Right renal pelvis (tissue), 4 donors: ENCODE measurements around the gene FAM228B. TPM values are rescaled to one million over a fixed set of nuclear protein-coding genes. Genes with fewer than 3 reads are reported as not detected.
A peak's percentile ranks its signal among the peaks of the same experiment; 100 is the strongest.

Source experiments
- DNase-seq, 4 donors: peaks; one replicate each; pipeline ENCODE4 v3.0.0-alpha.2; 2013; ENCODE audit warnings: low read depth in 4 of 4, low spot score in 3 of 4, missing footprints in 1 of 4
- polyA plus RNA-seq, 4 donors: library from polyadenylated mRNA; unstranded; fragments of 120-200 nt; gene quantifications; one replicate each; pipeline ENCODE4 v1.2.1, GENCODE V29; 2013; ENCODE audit not compliant: insufficient read length in 4 of 4

FAM228B gene
- polyA plus RNA-seq, 4 donors, result 21.6 to 33.0 (median 29.3) TPM

DNA sequence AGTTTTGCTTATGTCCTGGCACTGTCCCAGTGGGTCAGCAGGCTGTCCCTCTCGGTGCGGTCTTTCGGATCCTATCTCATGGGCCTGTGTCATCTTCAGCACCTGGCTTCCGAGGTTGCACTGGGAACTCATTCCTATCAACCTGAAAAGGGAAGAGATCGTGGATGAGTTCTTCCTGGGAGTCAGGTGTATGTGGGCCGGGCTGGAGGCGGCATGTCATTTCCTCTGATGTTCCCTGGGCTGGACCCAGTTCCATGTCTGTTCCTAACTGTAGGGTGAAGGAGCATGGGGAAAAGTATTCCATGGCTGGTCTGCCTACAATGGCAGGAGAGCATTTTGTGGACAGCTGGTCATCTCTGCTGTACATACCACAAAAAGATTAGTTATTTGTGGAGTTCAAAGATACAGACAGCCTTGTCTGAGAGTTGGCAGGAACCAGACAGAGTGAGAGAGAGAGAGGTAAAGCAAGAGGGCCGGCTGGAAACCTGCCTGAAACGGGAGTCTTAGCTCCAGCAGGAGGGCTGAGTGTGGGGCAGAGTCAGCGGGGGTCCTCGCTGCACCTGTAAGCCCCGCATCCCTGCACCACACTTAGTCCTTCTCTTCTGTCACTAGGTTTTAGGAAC, 76.8 kb downstream of the FAM228B start:
- no peak for DNase-seq

DNA sequence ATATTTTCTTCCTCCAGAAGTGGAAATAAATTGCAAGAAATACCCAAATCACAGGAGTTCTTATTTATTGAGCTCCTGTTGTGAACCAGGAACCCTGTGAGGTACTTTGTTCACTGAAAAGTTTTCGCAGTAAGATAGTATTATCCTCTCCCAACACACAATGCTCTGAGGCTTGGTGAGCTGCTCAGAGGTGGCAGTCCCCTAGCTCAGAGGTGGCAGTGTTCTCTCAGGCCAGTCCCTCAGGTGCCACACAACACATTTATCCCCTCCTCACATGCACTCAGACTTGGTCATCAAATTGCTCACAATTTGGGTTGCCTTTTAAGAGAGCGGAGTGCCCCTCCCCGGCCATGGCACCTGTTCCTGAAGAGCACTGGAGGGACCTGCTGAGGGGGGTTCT, 77.5 kb downstream of the FAM228B start:
- no peak for DNase-seq

DNA sequence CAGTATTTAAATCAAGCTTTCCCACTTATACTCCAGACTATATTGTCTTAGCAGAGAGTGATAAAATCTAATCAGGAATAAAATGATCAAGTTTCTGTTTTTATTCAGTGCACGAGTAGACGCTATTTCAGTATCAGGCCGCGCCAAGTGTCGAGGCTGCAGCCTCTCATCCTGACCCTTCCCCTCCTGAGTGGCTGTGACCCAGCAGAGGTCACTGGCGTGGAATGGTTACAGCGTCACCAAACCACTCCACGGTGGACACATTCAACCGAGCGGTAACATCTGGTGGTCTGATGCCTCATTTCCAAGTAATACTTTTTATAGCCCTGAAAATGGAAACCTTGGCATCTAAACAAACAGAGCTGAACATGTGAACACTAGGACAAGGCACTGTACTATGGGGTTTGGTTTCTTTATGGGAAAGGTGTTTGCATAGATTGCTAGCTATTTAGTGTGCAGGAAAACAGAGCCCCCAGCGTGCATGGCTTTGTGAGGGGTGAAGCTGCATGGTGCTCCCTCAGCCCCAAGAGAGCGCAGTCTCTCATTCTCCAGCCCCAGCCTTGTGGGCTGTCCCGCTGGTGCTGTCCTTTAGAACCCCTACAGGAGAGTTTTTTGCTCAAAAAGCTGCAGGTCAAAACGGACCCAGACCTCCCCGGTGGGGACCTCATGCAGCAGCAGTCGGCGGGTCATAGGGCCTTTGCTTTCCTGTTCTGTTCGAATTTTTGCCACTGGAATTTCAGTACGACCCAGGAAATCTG, 79.9 kb downstream of the FAM228B start:
- peak in 2 of 4 donors; percentile 1 to 10 for DNase-seq

DNA sequence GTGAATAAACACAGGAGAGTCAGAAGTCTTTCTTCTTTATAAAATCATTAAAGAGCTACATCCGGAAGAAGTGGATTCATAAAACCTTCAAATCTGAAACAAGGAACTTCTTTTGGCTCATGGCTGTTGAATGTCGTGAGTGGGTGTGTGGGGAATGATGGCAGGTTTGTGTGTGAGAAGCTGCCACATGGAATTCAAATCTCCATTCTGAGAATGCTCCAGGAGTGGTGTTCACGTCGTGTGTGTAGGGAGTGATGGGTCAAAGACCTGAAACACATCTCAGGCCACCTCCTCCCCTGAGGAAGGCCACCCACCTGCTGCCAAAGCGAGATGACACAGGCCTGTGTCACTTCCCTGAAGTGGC, 80.5 kb downstream of the FAM228B start:
- DNase-seq, result no peak

DNA sequence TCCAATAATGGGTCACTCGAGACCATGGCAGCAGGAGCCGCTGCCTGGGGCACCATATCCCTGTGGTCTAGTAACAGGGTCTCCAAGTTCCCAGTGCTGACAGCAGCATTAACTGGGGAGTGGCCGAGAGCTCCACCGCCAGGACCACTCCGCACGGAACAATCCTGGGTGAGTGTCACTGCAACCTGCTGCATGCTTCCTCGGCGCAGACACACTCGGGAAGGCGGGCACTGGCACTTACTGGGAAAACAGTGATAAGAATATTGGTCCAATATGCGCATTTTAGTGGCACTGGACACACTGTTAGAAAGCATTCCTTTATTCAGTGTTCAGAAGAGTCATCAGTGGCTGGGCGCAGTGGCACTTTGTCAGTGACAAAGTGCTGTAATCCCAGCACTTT, 81.2 kb downstream of the FAM228B start:
- no peak for DNase-seq

DNA sequence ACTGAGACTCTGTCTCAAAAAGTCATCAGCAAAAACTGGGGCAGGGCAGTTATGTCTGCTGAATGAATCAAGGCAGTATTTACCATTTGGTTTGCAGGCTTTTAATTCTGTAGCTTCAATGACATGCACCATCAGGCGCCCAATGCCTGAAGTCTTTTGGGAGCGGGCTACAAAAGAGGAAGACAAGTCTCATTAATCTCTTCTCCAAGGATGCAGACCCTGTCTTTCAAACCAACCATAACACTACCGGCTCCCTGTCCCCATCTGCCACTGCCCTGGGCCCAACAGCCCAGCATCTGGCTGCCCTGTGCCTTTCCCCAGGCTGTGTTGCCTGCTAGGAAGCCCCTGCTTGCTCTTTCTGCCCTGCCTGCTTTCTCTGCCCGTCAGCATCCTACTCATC, 81.9 kb downstream of the FAM228B start:
- DNase-seq, result no peak

DNA sequence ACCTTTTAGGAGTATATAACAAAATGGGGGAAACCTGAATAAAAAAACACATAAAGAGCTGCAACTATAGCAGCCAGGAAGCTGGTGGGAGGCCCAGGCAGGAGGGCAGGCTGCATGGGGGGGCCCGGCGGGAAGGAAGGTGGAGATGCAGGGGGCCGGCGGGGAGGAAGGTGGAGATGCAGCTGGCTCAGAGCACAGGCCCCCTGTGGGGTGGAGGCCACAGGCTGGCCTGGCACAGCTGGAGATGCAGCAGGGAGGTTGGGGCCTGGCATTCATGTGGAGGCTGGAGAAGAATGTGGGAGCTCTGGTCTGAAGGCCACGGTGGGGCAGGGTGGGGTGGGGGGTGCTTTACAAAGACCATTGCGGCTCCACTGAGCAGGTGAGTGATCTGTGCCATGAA, 83.0 kb downstream of the FAM228B start:
- no peak for DNase-seq

DNA sequence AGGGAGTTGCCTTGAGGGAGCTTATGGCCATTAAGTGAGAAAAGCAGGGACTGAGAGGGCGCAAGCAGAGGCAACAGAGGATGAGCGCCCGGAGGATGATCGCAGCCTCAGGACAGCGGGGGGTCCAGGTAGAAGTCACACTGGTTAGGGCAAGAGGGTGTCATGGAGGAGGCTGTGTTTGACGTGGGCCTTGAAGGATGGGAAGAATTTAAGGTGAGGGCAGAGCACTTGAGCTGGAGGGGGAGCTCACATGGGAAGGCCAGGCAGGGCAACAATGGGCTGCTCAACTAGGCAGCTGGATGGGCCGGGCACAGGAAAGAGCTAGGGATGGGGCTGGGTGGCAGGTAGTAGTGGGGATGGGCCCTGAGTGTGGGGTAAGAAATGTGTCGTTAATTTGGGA, 83.4 kb downstream of the FAM228B start:
- no peak for DNase-seq

DNA sequence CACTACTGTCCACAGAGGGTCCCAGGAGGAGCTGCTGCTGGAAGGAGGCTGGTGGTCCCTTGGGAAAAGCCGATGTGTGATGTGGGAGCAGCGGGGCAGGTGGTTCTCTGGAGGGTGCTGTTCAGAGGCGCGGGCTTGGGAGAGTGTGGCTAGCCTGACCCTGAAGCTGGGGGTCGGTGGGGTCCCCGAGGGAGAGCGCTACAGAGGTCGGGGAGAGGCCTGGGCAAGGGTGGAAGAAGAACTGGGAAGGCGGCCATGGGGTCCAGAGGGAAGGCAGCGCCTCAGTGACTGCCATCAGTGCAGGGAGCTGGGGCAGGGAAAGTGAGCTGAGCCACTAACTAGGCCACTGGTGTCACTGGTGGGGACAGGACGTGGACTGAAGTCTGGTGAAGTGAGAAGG, 84.1 kb downstream of the FAM228B start:
- DNase-seq, result no peak

DNA sequence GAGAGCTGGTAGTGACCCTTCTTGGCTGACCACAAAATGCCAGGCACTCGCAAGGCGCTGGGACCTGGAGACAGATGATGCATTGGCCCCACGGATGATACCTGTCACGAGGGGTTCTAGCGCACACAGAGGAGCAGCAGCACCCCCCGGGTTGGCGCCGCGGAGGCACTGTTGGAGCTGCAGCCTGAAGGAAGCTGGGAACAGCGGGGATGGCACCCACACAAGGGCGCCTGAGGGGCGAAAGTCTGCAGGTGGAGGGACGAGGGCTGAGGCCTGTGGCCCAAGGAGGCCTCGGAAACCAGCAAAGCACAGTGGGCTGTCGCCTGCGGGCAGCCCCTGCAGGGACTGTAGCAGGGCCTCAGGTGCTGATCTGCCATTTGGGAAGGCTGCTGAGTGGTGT, 85.2 kb downstream of the FAM228B start:
- DNase-seq, result no peak

DNA sequence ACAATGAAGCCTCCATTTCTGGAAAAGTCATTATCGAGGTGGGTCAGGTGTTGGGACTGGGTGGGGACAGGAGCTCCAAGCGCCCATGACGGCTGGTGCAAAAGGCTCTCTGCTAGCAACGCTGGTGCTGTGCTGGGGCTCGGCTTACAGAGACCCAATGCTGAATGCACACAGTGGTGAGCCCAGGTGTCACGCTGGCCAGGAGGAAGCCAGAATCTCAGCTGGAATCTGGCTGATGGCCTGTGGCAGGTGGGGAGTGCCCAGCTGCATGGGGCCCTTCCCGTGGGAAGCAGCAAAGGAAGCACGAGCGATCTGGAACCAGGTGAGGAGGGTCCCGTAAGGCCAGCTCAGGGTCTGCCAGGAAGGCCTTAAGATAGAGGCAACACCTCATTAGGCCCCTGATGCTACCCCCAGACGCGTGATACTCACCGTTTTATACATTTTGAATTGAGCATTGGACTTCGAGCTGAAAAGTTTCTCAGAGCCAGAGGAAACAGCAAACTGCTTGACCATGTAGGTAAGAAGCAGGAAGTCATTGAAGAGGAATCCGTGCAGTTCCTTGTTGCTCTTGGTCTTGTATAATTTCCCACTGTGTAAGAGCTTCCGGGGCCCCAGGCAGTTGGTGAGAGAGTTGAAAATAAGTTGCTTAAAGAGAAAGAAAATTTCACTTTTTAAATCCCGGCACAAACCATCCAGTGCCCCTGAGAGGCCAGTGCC, 86.3 kb downstream of the FAM228B start:
- DNase-seq, result no peak

DNA sequence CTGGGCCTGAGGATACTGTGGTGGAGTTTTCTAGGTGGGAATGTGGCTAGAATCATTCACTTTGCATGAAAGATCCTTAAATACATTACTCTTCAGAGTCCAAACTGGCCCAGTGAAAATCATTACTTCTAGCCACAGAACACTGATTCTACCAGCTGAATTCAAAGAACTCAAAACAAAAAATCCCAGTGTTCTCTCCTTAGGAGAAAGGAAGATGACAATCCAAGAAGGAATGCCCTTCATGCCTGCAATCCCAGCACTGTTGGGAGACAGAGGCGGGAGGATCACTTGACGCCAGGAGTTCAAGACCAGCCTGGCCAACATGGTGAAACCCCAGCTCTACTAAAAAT, 86.8 kb downstream of the FAM228B start:
- DNase-seq, result no peak

DNA sequence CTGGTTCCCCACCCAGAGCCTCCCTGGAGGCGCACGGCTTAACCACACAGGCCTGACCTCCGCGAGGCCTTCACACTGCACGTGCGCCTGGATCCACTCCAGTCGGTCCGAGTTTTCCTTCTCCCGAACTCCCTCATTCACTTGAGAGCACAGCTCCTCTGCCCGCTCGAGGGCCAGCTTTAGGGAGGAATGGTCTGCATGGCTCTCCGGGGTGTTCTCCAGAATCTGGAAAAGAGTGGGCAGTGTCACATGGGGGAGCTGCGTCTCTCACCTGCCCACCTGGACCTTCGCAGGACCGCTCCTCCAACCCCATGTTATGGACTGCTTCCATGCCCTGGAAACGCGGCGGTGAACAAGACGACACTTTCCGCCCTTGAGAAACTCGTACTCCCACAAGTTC, 87.5 kb downstream of the FAM228B start:
- DNase-seq, result no peak

DNA sequence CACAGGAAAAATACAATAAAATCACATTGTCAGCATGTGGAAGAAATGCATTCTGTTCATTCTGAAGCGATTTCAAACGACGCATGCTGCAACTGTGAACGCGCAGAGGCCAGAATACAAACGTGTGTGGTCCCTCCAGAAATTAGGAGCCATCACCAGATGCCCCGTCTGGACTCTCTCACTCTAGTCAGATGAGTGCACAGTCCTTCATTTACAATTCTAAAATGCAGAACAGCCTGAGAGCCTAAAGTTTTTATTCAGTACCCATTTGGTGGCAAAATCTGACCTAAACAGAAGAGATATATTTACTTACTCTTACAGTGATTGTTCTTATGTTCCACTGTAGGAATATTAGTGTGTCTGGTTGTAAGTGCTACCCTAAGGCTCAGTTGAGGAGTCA, 88.1 kb downstream of the FAM228B start:
- no peak for DNase-seq

DNA sequence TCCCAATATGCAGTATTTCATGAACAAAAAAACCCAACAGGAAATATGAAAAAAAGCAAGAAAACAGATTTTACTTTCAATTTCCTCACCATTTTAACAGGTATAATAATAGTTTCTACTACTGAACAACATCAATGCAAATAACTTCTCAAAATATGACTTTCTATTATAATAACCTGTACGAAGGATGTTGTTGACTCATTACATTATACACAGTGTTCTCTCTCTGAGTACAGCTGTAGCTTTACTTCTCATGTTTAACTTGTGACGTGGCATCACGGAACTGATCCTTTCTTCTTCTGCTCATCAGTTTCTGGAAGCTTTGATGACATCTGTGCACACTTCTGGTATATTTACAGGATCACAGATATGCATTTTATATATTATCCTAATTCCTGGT, 91.6 kb downstream of the FAM228B start:
- no peak for DNase-seq

Other genes with a start within 250 kb of the FAM228B start
- gene ATAD2B, start 196.3 kb upstream of the FAM228B start, polyA plus RNA-seq, result 10 to 100 TPM; 20.0 to 24.1 (median 20.4) TPM
- gene UBXN2A, start 183.0 kb upstream of the FAM228B start, polyA plus RNA-seq, result 10 to 100 TPM; 19.1 to 22.9 (median 20.4) TPM
- gene MFSD2B, start 113.4 kb upstream of the FAM228B start, polyA plus RNA-seq, result 1 to 10 TPM; 3.3 to 4.1 (median 4.0) TPM
- 10 to 100 TPM; 14.2 to 18.4 (median 17.0) TPM for gene WDCP, start 76.1 kb upstream of the FAM228B start, polyA plus RNA-seq
- gene FKBP1B, start 73.7 kb upstream of the FAM228B start, polyA plus RNA-seq, result 10 to 100 TPM in 3 of 4 donors, 1 to 10 TPM in 1; 9.3 to 14.0 (median 11.4) TPM
- 100 to 1,000 TPM; 152 to 175 (median 168) TPM for gene SF3B6, start 47.1 kb upstream of the FAM228B start, polyA plus RNA-seq
- gene TP53I3, start 38.6 kb upstream of the FAM228B start, polyA plus RNA-seq, result 10 to 100 TPM; 48.1 to 53.1 (median 50.7) TPM
- 1 to 10 TPM; 1.4 to 3.2 (median 2.8) TPM for gene PFN4, start 135 bp upstream of the FAM228B start, polyA plus RNA-seq
- 1 to 10 TPM in 1 of 4 donors, under 1 TPM in 3; 0.62 to 1.9 (median 0.86) TPM for gene FAM228A, start 51.6 kb downstream of the FAM228B start, polyA plus RNA-seq
- gene ITSN2, start 237.1 kb downstream of the FAM228B start, polyA plus RNA-seq, result 10 to 100 TPM; 25.2 to 32.4 (median 28.8) TPM